ENCODE measurements around the gene LPP.

GRCh38 chr3:188624384-188624783 is 470.4 kb downstream of the LPP start:
- TF ChIP-seq, protein P1, sequence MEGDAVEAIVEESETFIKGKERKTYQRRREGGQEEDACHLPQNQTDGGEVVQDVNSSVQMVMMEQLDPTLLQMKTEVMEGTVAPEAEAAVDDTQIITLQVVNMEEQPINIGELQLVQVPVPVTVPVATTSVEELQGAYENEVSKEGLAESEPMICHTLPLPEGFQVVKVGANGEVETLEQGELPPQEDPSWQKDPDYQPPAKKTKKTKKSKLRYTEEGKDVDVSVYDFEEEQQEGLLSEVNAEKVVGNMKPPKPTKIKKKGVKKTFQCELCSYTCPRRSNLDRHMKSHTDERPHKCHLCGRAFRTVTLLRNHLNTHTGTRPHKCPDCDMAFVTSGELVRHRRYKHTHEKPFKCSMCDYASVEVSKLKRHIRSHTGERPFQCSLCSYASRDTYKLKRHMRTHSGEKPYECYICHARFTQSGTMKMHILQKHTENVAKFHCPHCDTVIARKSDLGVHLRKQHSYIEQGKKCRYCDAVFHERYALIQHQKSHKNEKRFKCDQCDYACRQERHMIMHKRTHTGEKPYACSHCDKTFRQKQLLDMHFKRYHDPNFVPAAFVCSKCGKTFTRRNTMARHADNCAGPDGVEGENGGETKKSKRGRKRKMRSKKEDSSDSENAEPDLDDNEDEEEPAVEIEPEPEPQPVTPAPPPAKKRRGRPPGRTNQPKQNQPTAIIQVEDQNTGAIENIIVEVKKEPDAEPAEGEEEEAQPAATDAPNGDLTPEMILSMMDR (optimal IDR thresholded peaks at IDR 0.05 in 1 of 3, IDR thresholded peaks at IDR 0.05 in 1 of 3, conservative IDR thresholded peaks at IDR 0.05 in 1 of 3; ENCODE audit: extremely low read depth in 1 of 3, insufficient read depth in 2 of 3, low read length in 3 of 3), result no peak
- TF ChIP-seq EZH2 (IDR thresholded peaks at IDR 0.05; ENCODE audit: low read length), result no peak

Measured in keratinocyte (primary cell).